ENCODE measurements around the gene WWOX. TPM values are rescaled to one million over a fixed set of nuclear protein-coding genes. Genes with fewer than 3 reads are reported as not detected.

Gene WWOX
- polyA plus RNA-seq, 1 donor from 2014 or later = 25.6 TPM

- H3K27me3 ChIP-seq (ENCODE audit: insufficient read depth, low read depth, low read length) = no peaks in the 10 kb centered on the region
- no peaks in the 10 kb centered on the region for H3K36me3 ChIP-seq (ENCODE audit: insufficient read depth, low read length)
- no peaks in the 10 kb centered on the region for H3K9me3 ChIP-seq (ENCODE audit: low read length)
- H3K4me3 ChIP-seq (ENCODE audit: low read length) = no peak overlapping the region
- H3K79me2 ChIP-seq (replicated peaks; ENCODE audit: insufficient read depth, low read length) = no peaks in the 10 kb centered on the region
- no peak overlapping the region for H3K9ac ChIP-seq (ENCODE audit: low read length)
- no peak overlapping the region for H3K27ac ChIP-seq (ENCODE audit: low read length)
- TF ChIP-seq EZH2 (IDR thresholded peaks at IDR 0.05; ENCODE audit: borderline replicate concordance, insufficient read depth, low read length, poor library complexity, severe bottlenecking) (no peak), SMC3 (conservative IDR thresholded peaks at IDR 0.05; ENCODE audit: poor library complexity) (no peak), POLR2AphosphoS5 (IDR thresholded peaks at IDR 0.05) (no peak)
- no peak overlapping the region for H3K4me2 ChIP-seq (ENCODE audit: low read length)
- no peaks in the 10 kb centered on the region for H3F3A ChIP-seq (ENCODE audit: insufficient read depth, low read length, poor library complexity, severe bottlenecking)
- no peaks in the 10 kb centered on the region for H3K9me2 ChIP-seq (ENCODE audit: insufficient read depth, low read length)
- no peaks in the 10 kb centered on the region for H4K20me1 ChIP-seq (ENCODE audit: insufficient read depth)
- H2AFZ ChIP-seq (ENCODE audit: low read depth, low read length) = no peak overlapping the region
Measured at GRCh38 chr16:78795433-78795832, 696.0 kb downstream of the WWOX start.

GRCh38 chr16:78796221-78796866, 696.9 kb downstream of the WWOX start:
- H2AFZ ChIP-seq (ENCODE audit: low read depth, low read length) = no peak overlapping the region
- no peaks in the 10 kb centered on the region for H3F3A ChIP-seq (ENCODE audit: insufficient read depth, low read length, poor library complexity, severe bottlenecking)
- no peaks in the 10 kb centered on the region for H3K79me2 ChIP-seq (replicated peaks; ENCODE audit: insufficient read depth, low read length)
- H3K4me3 ChIP-seq (ENCODE audit: low read length) = no peak overlapping the region
- TF ChIP-seq TAF1 (IDR thresholded peaks at IDR 0.05; ENCODE audit: low read depth) (no peak), EP300 (conservative IDR thresholded peaks at IDR 0.05; ENCODE audit: poor library complexity, severe bottlenecking) (no peak), MXI1 (conservative IDR thresholded peaks at IDR 0.05; ENCODE audit: poor library complexity, severe bottlenecking) (no peak), EZH2 (IDR thresholded peaks at IDR 0.05; ENCODE audit: borderline replicate concordance, insufficient read depth, low read length, poor library complexity, severe bottlenecking) (no peak), SMC3 (conservative IDR thresholded peaks at IDR 0.05; ENCODE audit: poor library complexity) (no peak), RAD21 (conservative IDR thresholded peaks at IDR 0.05) (no peak), CTCF (IDR thresholded peaks at IDR 0.05; ENCODE audit: poor library complexity, severe bottlenecking) (no peak), REST (IDR thresholded peaks at IDR 0.05; ENCODE audit: borderline replicate concordance) (no peak), POLR2AphosphoS5 (IDR thresholded peaks at IDR 0.05) (no peak)
- H3K9me3 ChIP-seq (ENCODE audit: low read length) = no peaks in the 10 kb centered on the region
- no peaks in the 10 kb centered on the region for H4K20me1 ChIP-seq (ENCODE audit: insufficient read depth)
- H3K27me3 ChIP-seq (ENCODE audit: insufficient read depth, low read depth, low read length) = no peaks in the 10 kb centered on the region
- no peak overlapping the region for H3K4me2 ChIP-seq (ENCODE audit: low read length)
- no peak overlapping the region for H3K27ac ChIP-seq (ENCODE audit: low read length)
- no peaks in the 10 kb centered on the region for H3K36me3 ChIP-seq (ENCODE audit: insufficient read depth, low read length)
- no peak overlapping the region for H3K9ac ChIP-seq (ENCODE audit: low read length)
- H3K9me2 ChIP-seq (ENCODE audit: insufficient read depth, low read length) = no peaks in the 10 kb centered on the region

Measured in neural cell (in vitro differentiated cells).